ENCODE results near the gene PLA2G4E. TPM values are rescaled to one million over a fixed set of nuclear protein-coding genes. Genes with fewer than 3 reads are reported as not detected.

Gene PLA2G4E
- total RNA-seq, 1 experiment from 2014 or later: not detected

GRCh38 chr15:42001236-42001635 is 19.6 kb downstream of the PLA2G4E start:
- ChIA-PET POLR2A (ENCODE audit: unreplicated experiment) (interaction anchor here (0.6 kb wide), 1 partner anchor 107 kb away, joined by 4 read pairs; no protein-coding TSS in a partner anchor), CTCF (no interaction called here)
- Histone ChIP-seq H3K79me2 (ENCODE audit: low read depth) (no peaks in the 10 kb centered on the region), H3K4me2 (no peak overlapping the region), H3K36me3 (ENCODE audit: low read depth) (no peaks in the 10 kb centered on the region), H3F3A (ENCODE audit: insufficient read depth, low read depth) (no peaks in the 10 kb centered on the region), H2AFZ (no peak overlapping the region), H3K9me2 (ENCODE audit: insufficient read depth) (no peaks in the 10 kb centered on the region), H3K27me3 (ENCODE audit: insufficient read depth, low read depth) (no peaks in the 10 kb centered on the region), H3K27ac (no peak overlapping the region), H3K4me1 (replicated peaks; ENCODE audit: insufficient read depth) (no peaks in the 10 kb centered on the region), H3K9me3 (ENCODE audit: insufficient read depth, low read depth) (no peaks in the 10 kb centered on the region), H4K20me1 (ENCODE audit: insufficient read depth) (no peaks in the 10 kb centered on the region), H3K4me3 (no peak overlapping the region)
- intact Hi-C loops (cut with micrococcal nuclease; ENCODE audit: unreplicated experiment): no loop called here
- no peak for TF ChIP-seq EZH2 (IDR thresholded peaks at IDR 0.05; ENCODE audit: low read depth)
- TF ChIP-seq CTCF (conservative IDR thresholded peaks at IDR 0.05): no peak
- no TSS peak for BruUV-seq (replicated peaks)
- no peak for DNase-seq

- H3K9me2 ChIP-seq (ENCODE audit: insufficient read depth): no peaks in the 10 kb centered on the region
- no peaks in the 10 kb centered on the region for H3K79me2 ChIP-seq (ENCODE audit: low read depth)
- no peak overlapping the region for H3K4me2 ChIP-seq
- no peak for TF ChIP-seq CTCF (conservative IDR thresholded peaks at IDR 0.05)
- TF ChIP-seq EZH2 (IDR thresholded peaks at IDR 0.05; ENCODE audit: low read depth): no peak
- ChIA-PET POLR2A (ENCODE audit: unreplicated experiment) (no interaction called here), CTCF (no interaction called here)
- H3K4me1 ChIP-seq (replicated peaks; ENCODE audit: insufficient read depth): no peaks in the 10 kb centered on the region
- no peaks in the 10 kb centered on the region for H4K20me1 ChIP-seq (ENCODE audit: insufficient read depth)
- BruUV-seq (replicated peaks): no TSS peak
- H3F3A ChIP-seq (ENCODE audit: insufficient read depth, low read depth): no peaks in the 10 kb centered on the region
- H3K36me3 ChIP-seq (ENCODE audit: low read depth): no peaks in the 10 kb centered on the region
- no peak overlapping the region for H2AFZ ChIP-seq
- no peak overlapping the region for H3K27ac ChIP-seq
- no peaks in the 10 kb centered on the region for H3K9me3 ChIP-seq (ENCODE audit: insufficient read depth, low read depth)
- no peaks in the 10 kb centered on the region for H3K27me3 ChIP-seq (ENCODE audit: insufficient read depth, low read depth)
- intact Hi-C loops (cut with micrococcal nuclease; ENCODE audit: unreplicated experiment): no loop called here
- H3K4me3 ChIP-seq: no peak overlapping the region
- no peak for DNase-seq
These were observed 21.3 kb downstream of the PLA2G4E start for GRCh38 chr15:41999290-42000285.

- H3K36me3 ChIP-seq (ENCODE audit: low read depth): no peaks in the 10 kb centered on the region
- H3K27me3 ChIP-seq (ENCODE audit: insufficient read depth, low read depth): no peaks in the 10 kb centered on the region
- H3K4me2 ChIP-seq: no peak overlapping the region
- intact Hi-C loops (cut with micrococcal nuclease; ENCODE audit: unreplicated experiment): no loop called here
- H3K9me2 ChIP-seq (ENCODE audit: insufficient read depth): no peaks in the 10 kb centered on the region
- no peak overlapping the region for H3K27ac ChIP-seq
- BruUV-seq (replicated peaks): no TSS peak
- ChIA-PET POLR2A (ENCODE audit: unreplicated experiment) (interaction anchor here (0.6 to 0.7 kb wide), 3 partner anchors 44 to 1970 kb away, joined by 3 to 11 read pairs (median 4); no protein-coding TSS in a partner anchor), CTCF (interaction anchor here (1.0 kb wide), 1 partner anchor 59 kb away, joined by 3 read pairs; no protein-coding TSS in a partner anchor)
- no peaks in the 10 kb centered on the region for H4K20me1 ChIP-seq (ENCODE audit: insufficient read depth)
- H3K79me2 ChIP-seq (ENCODE audit: low read depth): no peaks in the 10 kb centered on the region
- no peak overlapping the region for H3K4me3 ChIP-seq
- no peak for DNase-seq
- H2AFZ ChIP-seq: no peak overlapping the region
- H3K9me3 ChIP-seq (ENCODE audit: insufficient read depth, low read depth): no peaks in the 10 kb centered on the region
- no peaks in the 10 kb centered on the region for H3K4me1 ChIP-seq (replicated peaks; ENCODE audit: insufficient read depth)
- no peaks in the 10 kb centered on the region for H3F3A ChIP-seq (ENCODE audit: insufficient read depth, low read depth)
- TF ChIP-seq CTCF (conservative IDR thresholded peaks at IDR 0.05) (no peak), EZH2 (IDR thresholded peaks at IDR 0.05; ENCODE audit: low read depth) (no peak)
These were observed 23.0 kb downstream of the PLA2G4E start for GRCh38 chr15:41997845-41998244.

Measured in PC-9 (cell line).